Measurements from ENCODE around the gene TMEM18. TPM values are rescaled to one million over a fixed set of nuclear protein-coding genes. Genes with fewer than 3 reads are reported as not detected.

Gene TMEM18
- total and polyA plus RNA-seq, 11 donors = 7.0 to 20.0 (median 10.5) TPM

- intact Hi-C loops (cut with DNase I) = no loop called here
- no peaks in the 10 kb centered on the region for H3K9me3 ChIP-seq
- no peak overlapping the region for H3K4me3 ChIP-seq
- H3K4me1 ChIP-seq = peaks cover 0 to 30% (median 12%) of the 10 kb centered on the region in 12 donors
- no peak overlapping the region for H3K27ac ChIP-seq
- ATAC-seq (no peak), DNase-seq (no peak)
- 88 to 94% (median 91%) methylated on average over 4 of the region's 4 CpGs for WGBS, 4 donors
- TF ChIP-seq POLR2A (IDR thresholded peaks at IDR 0.05) = no peak
- no peak for TF ChIP-seq CTCF (IDR thresholded peaks at IDR 0.05)
- H3K27me3 ChIP-seq = no peaks in the 10 kb centered on the region
- H3K36me3 ChIP-seq = peaks cover 0 to 33% (median 15%) of the 10 kb centered on the region in 9 donors
Observed at GRCh38 chr2:675051-675450, 2.2 kb downstream of the TMEM18 start.

GRCh38 chr2:674321-674985, 2.8 kb downstream of the TMEM18 start:
- Histone ChIP-seq H3K4me1 (peaks cover 0 to 30% (median 12%) of the 10 kb centered on the region in 12 donors), H3K4me3 (no peak overlapping the region), H3K36me3 (peaks cover 0 to 39% (median 21%) of the 10 kb centered on the region in 9 donors), H3K9me3 (no peaks in the 10 kb centered on the region), H3K27me3 (no peaks in the 10 kb centered on the region), H3K27ac (no peak overlapping the region)
- intact Hi-C loops (cut with DNase I) = no loop called here
- TF ChIP-seq CTCF (IDR thresholded peaks at IDR 0.05) = no peak
- 76 to 95% (median 83%) methylated on average over 8 to 9 of the region's 9 CpGs for WGBS, 4 donors
- ATAC-seq (no peak), DNase-seq (no peak)

GRCh38 chr2:673615-674320, 3.4 kb downstream of the TMEM18 start:
- 70 to 76% (median 73%) methylated on average over 7 of the region's 7 CpGs for WGBS, 4 donors
- no peaks in the 10 kb centered on the region for H3K27me3 ChIP-seq
- peaks cover 0 to 30% (median 12%) of the 10 kb centered on the region in 12 donors for H3K4me1 ChIP-seq
- no peaks in the 10 kb centered on the region for H3K9me3 ChIP-seq
- peaks cover 0 to 46% (median 28%) of the 10 kb centered on the region in 9 donors for H3K36me3 ChIP-seq
- ATAC-seq = no peak
- no peak overlapping the region for H3K4me3 ChIP-seq
- intact Hi-C loops (cut with DNase I) = no loop called here
- TF ChIP-seq CTCF (IDR thresholded peaks at IDR 0.05) = no peak
- no peak for TF ChIP-seq POLR2A (IDR thresholded peaks at IDR 0.05)
- no peak overlapping the region for H3K27ac ChIP-seq
- no peak for DNase-seq

DNA sequence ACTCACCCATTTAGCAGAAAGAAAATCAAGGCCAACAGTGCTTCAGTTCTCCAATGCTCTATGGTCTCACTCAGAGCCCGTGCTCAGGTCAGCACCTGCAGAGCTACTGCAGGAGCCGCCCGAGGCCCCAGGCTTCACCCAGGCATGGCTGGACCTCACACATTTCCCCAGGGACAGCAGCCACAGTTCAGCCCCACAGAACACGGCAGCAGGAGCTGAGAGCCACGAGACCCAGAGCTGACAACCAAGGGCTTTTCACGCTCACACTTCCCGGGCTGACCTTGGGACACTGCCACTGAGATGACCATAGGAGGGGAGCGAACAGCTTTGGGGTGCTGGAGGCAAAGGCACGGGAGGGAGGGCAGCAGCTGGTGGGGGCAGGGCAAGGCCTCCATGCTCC, 4.2 kb downstream of the TMEM18 start:
- DNase-seq (no peak), ATAC-seq (no peak)
- Histone ChIP-seq H3K4me1 (peaks cover 0 to 25% (median 9%) of the 10 kb centered on the region in 12 donors), H3K4me3 (no peak overlapping the region), H3K27ac (no peak overlapping the region), H3K36me3 (peaks cover 0 to 53% (median 35%) of the 10 kb centered on the region in 9 donors), H3K27me3 (no peaks in the 10 kb centered on the region), H3K9me3 (no peaks in the 10 kb centered on the region)
- intact Hi-C loops (cut with DNase I) = no loop called here
- no peak for TF ChIP-seq CTCF (IDR thresholded peaks at IDR 0.05)
- no peak for TF ChIP-seq POLR2A (IDR thresholded peaks at IDR 0.05)
- WGBS, 4 donors = 88 to 99% (median 94%) methylated on average over 7 to 9 of the region's 9 CpGs

All from heart left ventricle (tissue), 16 donors.